PFSK-1 (cell line): ENCODE data around the gene RNF220.

Experiments
- POLR2AphosphoS5 ChIP-seq: IDR thresholded peaks from 2 replicates; pipeline ENCODE4 v1.6.1; 2012; ENCODE audit warnings: low read depth, mild to moderate bottlenecking, control low read depth, low read length, moderate library complexity
- REST ChIP-seq, 2 experiments: IDR thresholded peaks; 2 replicates each; pipeline versions ENCODE4 v1.6.1 to v1.8.0; 2011 to 2012; ENCODE audit warnings: low read depth in 2 of 2, low read length in 2 of 2, control low read depth in 1 of 2, inconsistent platforms in 1 of 2, mild to moderate bottlenecking in 1 of 2, moderate library complexity in 1 of 2; ENCODE audit not compliant: insufficient read depth in 1 of 2
- SIN3A ChIP-seq: IDR thresholded peaks from 2 replicates; pipeline ENCODE4 v1.6.1; 2012; ENCODE audit warnings: mild to moderate bottlenecking, low read length, moderate library complexity, borderline replicate concordance; ENCODE audit not compliant: insufficient read depth
- TAF1 ChIP-seq: IDR thresholded peaks from 2 replicates; pipeline ENCODE4 v1.6.1; 2012; ENCODE audit warnings: low read length, control low read depth, borderline replicate concordance; ENCODE audit not compliant: insufficient read depth

DNA sequence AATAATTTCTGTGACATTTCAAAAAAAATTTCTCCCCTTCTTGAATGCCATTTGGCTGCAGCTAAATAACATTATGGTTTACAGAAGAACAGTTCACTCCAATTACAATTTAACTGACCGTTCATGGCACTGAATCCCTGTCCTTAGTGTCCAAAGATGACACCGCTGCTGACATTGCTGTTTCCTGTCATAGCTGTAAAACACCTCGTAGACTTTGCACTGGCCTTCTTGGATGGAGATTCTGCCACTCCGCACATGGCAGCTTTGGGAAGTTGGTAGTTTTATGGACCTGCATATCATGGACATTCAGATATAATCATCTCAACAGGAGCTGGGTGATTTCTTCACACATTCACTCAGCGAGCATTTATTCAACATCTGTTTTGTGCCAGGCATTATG is 274.4 kb downstream of the RNF220 start:
- TF ChIP-seq TAF1 (no peak), POLR2AphosphoS5 (no peak), REST (IDR thresholded peaks at IDR 0.05; ENCODE audit: insufficient read depth in 1 of 2, low read depth in 2 of 2, low read length in 2 of 2) (no peak), SIN3A (no peak)
